Epidermal melanocyte (primary cell): ENCODE measurements around the gene CCT8L2.
"Not testable (repeated sequence)": the region's sequence is repeated elsewhere in the genome, so short reads cannot be mapped to it uniquely, and the experiment has no call there.

ENCODE experiments used
- DNase-seq: peaks from one replicate; pipeline ENCODE4 v3.0.0; 2011; ENCODE audit warnings: low spot score; ENCODE audit not compliant: insufficient read length

Gene CCT8L2, protein sequence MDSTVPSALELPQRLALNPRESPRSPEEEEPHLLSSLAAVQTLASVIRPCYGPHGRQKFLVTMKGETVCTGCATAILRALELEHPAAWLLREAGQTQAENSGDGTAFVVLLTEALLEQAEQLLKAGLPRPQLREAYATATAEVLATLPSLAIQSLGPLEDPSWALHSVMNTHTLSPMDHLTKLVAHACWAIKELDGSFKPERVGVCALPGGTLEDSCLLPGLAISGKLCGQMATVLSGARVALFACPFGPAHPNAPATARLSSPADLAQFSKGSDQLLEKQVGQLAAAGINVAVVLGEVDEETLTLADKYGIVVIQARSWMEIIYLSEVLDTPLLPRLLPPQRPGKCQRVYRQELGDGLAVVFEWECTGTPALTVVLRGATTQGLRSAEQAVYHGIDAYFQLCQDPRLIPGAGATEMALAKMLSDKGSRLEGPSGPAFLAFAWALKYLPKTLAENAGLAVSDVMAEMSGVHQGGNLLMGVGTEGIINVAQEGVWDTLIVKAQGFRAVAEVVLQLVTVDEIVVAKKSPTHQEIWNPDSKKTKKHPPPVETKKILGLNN

DNA sequence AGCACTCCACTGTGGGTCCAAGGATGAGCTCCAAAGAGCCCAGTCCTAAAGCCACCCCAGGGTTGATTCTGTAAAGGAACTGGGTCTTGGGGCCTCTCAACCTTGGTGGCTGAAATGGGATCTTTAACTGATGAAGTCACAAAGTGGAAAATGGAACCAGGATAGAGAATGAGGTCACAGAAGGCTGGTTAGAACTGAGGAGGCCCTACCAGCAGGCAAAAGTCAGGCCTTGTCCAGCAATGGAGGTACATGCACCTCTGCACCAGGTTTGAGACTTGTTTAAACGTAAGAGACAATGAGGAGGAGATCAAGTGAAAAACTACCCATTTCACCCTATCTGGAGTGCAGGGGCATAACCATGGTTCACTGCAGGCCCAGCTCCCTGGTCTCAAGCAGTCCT is at the start of gene CCT8L2:
Gene CCT8L2, minus strand, starts transcription at position 101 of the 400 bp plus-strand sequence. CDS start 260 bp downstream, outside the sequence.
- DNase-seq: not testable (repeated sequence)

DNA sequence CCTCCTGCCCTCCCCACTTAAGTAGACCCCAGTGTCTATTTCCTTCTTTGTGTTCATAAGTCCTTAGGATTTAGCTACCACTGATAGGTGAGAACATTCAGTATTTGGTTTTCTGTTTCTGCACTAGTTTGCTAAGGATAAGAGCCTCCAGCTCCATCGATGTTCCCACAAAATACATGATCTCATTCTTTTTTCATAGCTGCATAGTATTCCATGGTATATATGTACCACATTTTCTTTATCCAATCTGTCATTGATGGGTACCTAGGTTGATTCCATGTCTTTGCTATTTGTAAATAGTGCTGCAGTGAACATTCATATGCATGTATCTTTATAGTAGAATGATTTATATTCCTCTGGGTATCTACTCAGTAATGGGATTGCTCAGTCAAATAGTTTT is 42.8 kb upstream of the CCT8L2 start:
- DNase-seq: not testable (repeated sequence)

DNA sequence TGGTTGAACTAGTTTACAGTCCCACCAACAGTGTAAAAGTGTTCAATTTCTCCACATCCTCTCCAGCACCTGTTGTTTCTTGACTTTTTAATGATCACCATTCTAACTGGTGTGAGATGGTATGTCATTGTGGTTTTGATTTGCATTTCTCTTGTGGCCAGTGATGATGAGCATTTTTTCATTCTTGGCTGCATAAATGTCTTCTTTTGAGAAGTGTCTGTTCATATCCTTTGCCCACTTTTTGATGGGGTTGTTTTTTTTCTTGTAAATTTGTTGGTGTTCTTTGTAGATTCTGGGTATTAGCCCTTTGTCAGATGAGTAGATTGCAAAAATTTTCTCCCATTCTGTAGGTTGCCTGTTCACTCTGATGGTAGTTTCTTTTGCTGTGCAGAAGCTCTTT is 41.5 kb upstream of the CCT8L2 start:
- DNase-seq: not testable (repeated sequence)

DNA sequence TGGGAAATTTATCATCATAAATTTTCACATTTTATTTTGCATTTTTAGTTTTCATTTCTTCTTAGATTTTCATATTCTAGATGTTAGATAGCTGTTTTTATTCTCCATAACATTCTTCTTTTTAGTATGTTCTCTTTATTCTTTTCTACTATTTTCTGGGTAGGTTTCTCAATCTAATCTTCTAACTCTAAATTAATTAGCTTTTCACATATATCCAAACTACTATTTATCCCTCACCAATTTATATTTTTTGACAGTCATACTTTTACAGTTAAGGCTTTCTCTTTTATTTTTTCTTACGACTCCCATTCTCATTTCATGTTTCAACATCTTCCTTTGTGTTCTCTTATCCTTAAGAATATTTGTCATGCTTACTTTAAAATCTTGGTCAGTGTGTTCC is 35.9 kb upstream of the CCT8L2 start:
- not testable (repeated sequence) for DNase-seq

DNA sequence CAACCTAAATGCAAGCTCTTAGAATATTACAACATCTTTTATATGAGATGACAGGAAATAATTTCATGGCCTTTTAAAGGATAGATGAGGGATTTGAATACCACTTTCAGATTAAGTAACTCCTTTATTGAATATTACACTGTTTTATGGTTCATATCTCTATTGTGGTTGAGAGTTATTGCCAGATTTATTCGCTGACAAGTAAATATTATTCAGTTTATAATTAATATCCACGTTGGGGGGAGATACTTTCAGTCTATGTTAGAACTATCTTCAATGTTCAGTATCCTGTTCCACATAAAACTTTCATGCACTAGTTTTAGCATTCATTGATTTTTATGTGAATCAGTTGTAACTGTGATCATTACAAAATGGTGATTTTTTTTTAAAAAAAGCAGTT is 32.4 kb upstream of the CCT8L2 start:
- not testable (repeated sequence) for DNase-seq

DNA sequence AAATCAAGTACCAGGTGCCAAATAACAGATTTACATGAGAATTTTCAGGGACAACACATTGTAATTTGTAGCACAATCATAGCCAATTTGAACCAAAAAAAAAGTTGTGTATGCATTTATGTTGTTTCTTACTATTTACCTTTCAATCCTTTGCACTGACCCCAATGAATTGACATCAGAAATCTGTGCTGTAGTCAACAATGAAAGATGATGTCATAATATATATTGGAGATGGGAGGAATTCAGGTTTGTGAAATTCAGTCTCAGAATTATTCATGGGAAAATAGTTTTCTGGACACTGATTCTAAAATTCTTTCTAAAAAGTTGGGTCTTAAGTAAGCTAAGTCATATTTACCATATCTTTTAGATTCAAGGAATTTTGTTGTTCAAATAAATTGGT is 31.0 kb upstream of the CCT8L2 start:
- not testable (repeated sequence) for DNase-seq

DNA sequence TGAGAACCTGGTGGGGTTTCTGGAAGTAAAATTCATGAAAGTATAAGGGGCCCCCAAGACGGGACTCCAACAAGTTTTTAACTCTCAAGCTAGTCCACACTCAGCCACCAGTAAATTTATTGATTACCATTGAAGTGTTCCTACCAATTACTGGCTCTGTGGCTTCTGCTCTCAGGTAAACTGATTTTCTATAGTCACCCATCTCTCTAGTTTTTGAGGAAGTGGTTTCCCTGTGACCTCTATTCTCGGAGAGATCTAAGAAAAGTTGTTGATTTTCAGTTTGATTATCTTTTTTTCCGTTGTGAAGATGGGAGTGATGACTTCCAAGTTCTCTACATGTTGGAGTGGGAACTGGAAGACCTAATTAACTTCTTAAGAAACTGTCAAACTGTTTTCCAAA is 24.9 kb upstream of the CCT8L2 start:
- DNase-seq: not testable (repeated sequence)

DNA sequence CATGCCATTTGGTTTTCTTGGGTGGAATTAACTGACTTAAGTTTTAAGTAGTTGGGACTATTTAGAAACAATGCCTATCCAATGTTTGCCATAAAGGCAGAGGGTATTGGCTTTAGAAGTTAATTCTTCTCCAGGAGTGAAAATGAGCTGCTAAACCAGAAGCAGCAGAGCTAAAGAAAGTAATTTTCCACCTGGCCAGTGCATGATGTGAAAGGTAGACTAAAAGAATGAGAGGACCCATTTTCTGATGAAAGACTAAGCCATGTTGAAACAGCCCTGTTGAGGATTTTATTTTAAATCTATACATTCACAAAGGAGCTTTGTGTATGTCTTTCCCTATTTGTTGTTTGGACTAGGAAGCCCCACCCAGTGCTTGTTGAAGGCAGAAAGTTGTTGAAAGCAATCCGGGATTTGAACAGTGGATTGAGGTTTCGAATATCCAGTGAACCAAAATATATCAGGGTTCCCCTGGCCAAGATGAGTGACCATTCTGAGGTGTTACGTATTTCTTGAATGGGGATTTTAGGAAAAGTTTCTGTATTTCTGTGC is 23.9 kb upstream of the CCT8L2 start:
- DNase-seq: not testable (repeated sequence)

DNA sequence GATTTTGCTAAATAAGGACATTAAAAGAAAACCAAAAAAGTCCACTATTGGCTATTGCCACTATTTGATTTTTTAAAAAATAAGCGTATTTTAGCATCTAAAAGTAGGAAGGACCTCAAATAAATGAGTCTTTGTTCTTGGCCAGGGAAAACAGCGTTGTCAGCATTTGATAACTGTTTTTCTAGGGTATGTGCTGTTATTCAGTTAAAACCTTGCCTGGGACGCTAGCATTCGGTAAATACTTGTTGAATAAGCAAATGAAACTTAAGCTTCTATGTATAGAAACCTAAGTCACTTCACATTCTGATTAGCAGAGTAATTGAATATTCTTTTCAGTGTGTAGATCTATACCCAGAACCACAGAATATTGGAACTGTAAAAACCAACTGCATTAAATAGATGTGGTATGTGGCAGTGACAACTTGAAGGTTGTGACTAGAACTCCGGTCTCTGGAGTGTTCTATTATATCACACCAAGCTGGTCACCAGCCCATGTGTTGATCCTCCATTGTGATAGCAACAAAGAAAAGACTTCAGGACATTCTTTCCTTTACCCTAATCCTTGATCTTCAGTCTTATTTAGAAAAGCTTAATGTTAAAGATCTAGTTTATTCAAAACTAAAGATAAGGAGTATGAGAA is 23.1 kb upstream of the CCT8L2 start:
- not testable (repeated sequence) for DNase-seq

DNA sequence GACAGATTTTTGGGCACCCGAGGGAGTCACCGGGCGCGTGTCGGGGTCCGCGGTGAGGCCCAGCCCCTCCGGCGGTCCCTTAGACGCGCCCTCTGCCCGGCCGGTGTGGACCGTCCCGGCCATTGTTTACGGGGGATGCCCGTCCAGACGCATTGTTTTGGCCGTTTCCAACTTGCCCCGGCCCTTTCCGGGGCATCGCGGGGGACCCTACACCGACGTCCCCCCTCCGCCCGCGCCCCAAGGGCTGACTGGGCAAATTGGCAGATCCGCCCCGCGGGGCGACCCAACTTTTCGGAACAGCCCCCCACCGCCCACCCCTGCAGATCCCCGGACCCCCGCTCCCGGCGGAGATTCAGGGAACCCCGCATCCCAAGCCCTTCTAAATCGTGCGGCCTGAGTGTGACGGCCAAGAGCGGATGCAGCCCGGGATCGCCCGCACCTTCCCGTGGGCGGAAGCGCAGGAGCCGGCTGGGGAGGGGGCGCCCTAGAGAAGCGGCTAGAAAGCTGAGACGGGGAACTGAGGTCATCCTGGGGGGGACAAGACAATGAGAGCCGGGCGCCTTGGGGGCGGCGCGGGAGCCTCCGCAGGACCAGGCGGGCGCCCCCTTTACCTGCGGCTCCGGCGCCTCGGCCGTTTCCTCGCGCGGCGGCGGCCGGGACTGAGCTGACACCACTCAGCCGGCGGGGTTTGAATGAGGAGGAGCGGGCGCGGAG is 17.1 kb upstream of the CCT8L2 start:
- DNase-seq: no peak

DNA sequence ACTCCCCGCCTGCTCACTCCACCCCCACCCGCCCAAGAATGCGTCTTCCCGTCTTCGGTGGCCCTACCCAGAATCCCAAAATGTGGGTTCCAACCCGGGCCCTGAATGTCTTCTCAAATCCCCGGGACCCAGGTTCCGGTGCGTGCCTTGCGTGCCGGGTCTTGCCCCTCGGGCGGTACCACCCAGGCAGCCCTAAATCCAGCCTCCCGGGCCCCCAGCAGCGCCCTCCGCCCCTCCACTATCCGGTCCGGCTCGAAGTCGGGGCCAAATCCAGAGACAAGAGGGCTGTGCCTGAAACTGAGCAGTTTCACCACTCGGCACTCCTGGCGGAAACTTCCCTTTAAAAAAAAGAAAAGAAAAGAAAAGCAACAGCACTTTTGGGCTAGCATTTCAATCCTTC is 16.3 kb upstream of the CCT8L2 start:
- DNase-seq: no peak

DNA sequence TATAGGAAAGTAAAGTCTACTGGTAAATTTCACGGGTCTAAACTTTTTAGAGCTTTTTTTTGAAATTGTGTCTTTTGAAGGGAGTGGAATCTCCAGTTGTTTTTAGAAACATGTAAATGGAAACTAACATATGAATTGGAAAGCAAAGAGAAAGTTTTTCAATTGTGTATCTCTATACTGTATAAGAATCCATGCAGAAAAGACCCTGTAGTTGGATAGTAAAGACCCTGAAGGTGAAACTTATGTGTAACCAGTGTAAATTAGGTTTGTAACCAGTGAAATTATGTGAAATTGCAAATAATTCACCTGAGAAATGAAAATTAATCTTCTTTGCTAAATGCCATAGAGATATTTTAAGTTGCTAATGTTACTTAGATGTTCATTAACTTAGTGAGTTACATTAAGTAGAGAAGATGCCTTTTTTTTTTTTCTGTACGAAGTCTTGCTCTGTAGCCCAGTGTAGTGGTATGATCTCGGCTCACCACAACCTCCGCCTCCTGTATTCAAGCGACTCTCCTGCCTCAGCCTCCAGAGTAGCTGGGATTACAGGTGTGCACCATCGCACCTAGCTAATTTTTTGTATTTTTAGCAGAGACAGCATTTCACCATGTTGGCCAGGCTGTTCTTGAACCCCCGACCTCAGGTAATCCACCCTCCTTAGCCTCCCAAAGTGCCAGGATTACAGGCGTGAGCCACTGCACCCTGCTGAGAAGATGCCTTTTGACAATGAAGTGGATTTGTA is 11.8 kb upstream of the CCT8L2 start:
- not testable (repeated sequence) for DNase-seq

DNA sequence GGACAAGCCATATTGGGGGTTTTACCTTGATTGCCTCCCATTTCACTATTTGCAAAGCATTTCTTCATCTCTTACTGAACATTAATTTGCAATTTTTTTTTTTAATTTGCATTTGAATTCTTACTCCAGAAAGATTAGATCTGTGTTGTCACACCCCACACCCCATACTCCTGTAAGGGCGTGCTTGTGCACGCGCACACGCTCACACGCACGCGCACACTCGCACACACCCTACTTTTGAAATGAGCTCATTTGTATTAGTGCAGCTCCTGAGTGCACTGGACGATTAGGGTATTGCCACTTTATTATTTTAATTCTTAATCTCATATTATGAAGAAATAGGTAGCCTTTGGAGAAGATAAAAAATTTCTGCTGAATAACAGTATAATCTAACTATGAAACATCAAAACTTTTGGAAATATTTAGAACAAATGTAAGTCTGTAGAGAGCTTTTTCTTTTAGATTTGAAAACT is 11.2 kb upstream of the CCT8L2 start:
- not testable (repeated sequence) for DNase-seq

DNA sequence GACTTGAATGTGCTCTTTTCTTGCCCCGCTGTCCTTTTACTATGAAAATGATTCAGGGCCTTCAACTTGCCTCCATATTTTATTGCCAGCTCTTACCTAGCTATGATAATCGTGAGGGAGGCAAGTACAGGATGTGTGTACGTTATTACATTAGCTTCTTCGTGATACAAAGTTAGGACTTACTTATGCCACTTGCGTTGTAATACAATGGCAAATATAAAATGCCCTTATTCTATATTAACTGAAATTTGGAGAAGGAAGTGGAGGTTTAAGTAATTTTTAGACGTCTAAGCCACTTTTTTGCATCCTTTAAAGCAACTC is 10.8 kb upstream of the CCT8L2 start:
- peak; percentile 16 for DNase-seq

DNA sequence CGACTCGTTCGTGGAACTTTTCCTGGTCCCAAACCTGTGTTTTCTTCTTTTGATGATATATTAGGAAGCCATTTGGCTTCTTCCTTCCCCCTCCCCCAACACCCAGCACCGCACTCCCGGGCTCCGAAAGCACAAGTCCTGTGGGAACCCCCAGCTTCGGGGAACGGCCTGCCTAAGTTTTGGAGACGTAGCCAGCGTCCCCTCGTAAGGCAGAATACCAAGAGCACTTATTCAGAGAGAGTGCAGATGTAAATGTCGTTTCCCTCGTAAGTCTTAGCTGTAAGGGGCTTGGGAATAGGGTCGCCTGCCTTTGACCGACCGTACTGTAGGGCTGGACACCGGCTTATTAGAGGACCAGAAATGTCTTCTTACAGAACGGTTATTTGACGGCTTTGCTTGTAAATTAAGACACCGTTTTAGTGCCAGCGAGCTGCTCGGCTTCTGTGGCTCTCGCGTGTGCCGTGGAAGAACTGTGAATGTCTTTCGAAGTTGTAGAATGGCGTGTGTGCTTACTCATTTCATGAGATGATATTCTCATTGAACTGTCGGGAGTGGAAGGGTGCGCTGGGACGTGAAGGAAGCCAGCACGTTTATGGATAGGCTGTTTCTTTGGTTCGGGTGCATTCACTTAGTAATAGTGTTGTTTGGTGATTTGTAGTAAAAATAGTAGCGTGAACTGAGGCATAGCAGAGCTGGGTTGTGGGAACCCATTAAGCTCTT is 10.3 kb upstream of the CCT8L2 start:
- DNase-seq: not testable (repeated sequence)

DNA sequence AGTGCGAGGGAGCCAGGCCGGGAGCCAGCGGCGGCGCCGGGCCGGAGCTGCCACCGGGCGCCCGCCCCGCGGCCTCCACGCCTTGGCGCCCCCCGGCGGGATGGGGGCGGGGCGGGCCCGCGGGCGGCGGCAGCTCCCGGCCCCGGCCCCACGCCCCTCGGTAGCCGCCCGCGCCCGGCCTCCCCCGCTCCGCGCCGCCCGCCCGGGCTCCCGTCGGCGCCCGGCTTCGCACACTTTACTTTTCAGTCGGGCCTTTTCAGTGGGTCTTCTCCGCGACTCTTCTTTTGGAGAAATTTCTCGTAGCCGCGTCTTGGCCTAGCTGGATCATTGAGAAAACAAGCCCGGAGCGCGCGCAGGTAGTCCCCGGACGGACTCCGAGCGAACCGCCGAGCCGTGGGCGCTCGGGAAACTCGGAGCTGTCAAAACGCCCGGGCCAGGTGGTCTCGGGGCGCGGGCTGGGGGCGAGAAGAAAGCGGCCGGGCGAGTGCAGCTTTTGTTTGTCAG is 9.7 kb upstream of the CCT8L2 start:
- not testable (repeated sequence) for DNase-seq

DNA sequence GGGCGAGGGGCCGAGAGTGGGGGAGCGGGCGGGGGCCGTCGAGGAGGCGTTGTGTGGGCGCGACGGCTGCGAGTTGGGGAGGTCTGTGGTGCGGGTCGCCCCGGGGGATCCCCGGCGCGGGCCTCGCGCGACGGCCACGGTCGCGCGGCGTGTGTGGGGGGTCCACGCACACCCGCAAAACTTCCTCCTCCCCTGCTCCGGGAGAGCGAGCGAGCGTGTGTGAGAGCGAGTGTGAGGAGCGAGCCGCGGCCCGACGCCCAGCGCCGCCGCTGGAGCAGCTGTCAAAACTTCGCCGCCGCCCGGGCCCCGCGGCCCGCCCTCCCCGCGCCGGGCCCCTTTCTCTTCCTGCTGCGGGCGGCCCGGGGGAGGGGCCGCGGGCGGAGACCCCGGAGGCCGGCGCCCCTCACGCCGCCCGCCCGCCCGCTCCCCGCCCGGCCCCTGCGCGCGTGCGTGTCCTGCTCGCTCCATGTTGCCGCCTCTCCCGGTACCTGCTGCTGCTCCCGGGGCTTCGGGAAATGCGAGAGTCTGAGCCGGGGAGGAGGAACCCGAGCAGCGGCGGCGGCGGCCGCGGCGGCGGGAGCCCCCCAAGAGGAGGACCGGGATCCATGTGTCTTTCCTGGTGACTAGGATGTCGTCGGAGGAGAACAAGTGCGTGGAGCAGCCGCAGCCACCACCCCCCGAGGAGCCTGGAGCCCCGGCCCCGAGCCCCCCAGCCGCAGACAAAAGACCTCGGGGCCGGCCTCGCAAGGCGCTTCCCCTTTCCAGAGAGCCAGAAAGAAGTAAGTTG is 9.0 kb upstream of the CCT8L2 start:
- no peak for DNase-seq

DNA sequence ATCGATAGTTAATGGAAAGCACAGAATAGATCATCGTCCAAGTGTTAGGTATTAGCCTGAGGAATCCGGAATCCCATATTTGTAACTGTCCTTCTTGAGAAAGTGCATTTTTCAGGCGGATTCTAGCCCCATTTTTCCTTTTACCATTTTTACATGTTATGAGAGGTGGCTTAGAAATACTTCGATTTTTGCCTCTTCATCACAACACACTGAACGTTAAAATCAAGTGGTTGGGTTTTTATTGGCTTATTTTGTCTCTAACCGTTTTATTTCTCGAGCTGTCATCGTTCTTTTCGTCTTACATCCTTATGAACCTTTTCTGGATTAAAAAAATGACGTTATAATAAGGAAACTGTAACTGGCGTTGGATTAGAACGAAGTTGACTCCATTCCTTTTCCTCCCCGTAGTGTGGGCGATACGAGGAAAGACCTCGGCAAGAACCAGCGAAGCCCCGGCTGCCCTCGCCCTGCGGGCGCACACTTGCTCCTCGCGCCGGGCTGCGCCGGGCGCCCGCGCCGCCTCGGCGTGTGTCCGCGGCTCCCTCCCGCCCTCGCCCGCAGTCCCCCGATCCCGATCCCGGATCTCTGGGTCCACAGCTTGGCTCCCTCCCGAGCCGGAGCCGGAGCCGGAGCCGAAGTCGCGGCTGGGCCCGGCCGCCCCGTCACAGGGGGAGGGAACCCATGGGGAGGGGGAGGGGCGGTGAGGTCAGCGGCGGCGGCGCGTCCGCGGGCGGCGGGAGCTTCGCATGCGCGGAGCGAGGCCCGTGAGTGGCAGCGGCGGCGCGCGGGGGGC is 8.2 kb upstream of the CCT8L2 start:
- DNase-seq: not testable (repeated sequence)
